Activated naive CD4-positive, alpha-beta T cell treated with anti-CD3 and anti-CD28 coated beads for 36 hours (primary cell): ENCODE measurements around the gene GPR146. TPM values are rescaled to one million over a fixed set of nuclear protein-coding genes. Genes with fewer than 3 reads are reported as not detected.
"Not testable (repeated sequence)": the region's sequence is repeated elsewhere in the genome, so short reads cannot be mapped to it uniquely, and the experiment has no call there.

Experiments
- CTCF ChIA-PET: fragments of 350-600 bp; sonication (Branson Sonifier 250); formaldehyde crosslinking; loops from one replicate; lab custom pipeline; 2021; ENCODE audit warnings: antibody characterized with exemption; lab: Charles Lee
- DNase-seq: peaks from one replicate; pipeline ENCODE4 v3.0.0-alpha.2; 2020
- H3K27ac Mint-ChIP-seq: one replicate; pipeline ENCODE4 v1.8.0; 2021; ENCODE audit warnings: mild to moderate bottlenecking, mixed read lengths
- H3K27me3 Mint-ChIP-seq: one replicate; pipeline ENCODE4 v1.8.0; 2021; ENCODE audit warnings: low read depth, mixed read lengths
- H3K36me3 Mint-ChIP-seq: one replicate; pipeline ENCODE4 v1.8.0; 2021; ENCODE audit warnings: low read depth, mixed read lengths
- H3K4me1 Mint-ChIP-seq: one replicate; pipeline ENCODE4 v1.8.0; 2021; ENCODE audit warnings: low read depth, mixed read lengths
- H3K4me3 Mint-ChIP-seq: one replicate; pipeline ENCODE4 v1.8.0; 2021; ENCODE audit warnings: mild to moderate bottlenecking, moderate library complexity, mixed read lengths
- H3K9me3 Mint-ChIP-seq: one replicate; pipeline ENCODE4 v1.8.0; 2021; ENCODE audit warnings: mixed read lengths
- intact Hi-C: fragments of 100-400 bp; cut with micrococcal nuclease; formaldehyde crosslinking; loops from one replicate; pipeline ENCODE4 v1.15.1; 2023
- total RNA-seq, 2 experiments: library from RNA; stranded (reverse); gene quantifications; one replicate each; pipeline ENCODE4 v1.2.3, GENCODE V29; 2021

Gene GPR146
- total RNA-seq, result under 1 TPM; 0.57 to 0.62 TPM

- peak; percentile 93 for DNase-seq
- CTCF ChIA-PET, result interaction anchor here (0.6 to 4.2 kb wide), 6 partner anchors 9 to 110 kb away, joined by 3 to 20 read pairs (median 6); a partner anchor contains a TSS
- peaks cover 57% of the 10 kb centered on the region for H3K4me1 Mint-ChIP-seq
- no peaks in the 10 kb centered on the region for H3K36me3 Mint-ChIP-seq
- H3K9me3 Mint-ChIP-seq, result no peaks in the 10 kb centered on the region
- peak within 1 kb of the TSS; percentile 69 for H3K4me3 Mint-ChIP-seq
- intact Hi-C loops, result loop anchor here (2.0 kb wide), 2 partner anchors 20 to 70 kb away; partner anchors contain the start of gene COX19
- no peaks in the 10 kb centered on the region for H3K27me3 Mint-ChIP-seq
- peak within 1 kb of the TSS; percentile 70 for H3K27ac Mint-ChIP-seq
Observed at GRCh38 chr7:1044189-1045068, at the start of gene GPR146. Gene GPR146 (plus strand): TSS chr7:1044546. CDS start chr7:1057516, 12,970 bp downstream.

GRCh38 chr7:994592-995308 lies 49.6 kb upstream of the GPR146 start:
- Mint-ChIP-seq H3K4me1 (peaks cover 3% of the 10 kb centered on the region), H3K4me3 (no peak overlapping the region), H3K27ac (no peak overlapping the region), H3K27me3 (no peaks in the 10 kb centered on the region), H3K9me3 (no peaks in the 10 kb centered on the region), H3K36me3 (peaks cover 2% of the 10 kb centered on the region)
- intact Hi-C loops, result no loop called here
- CTCF ChIA-PET, result interaction anchor here (0.6 to 6.1 kb wide), 12 partner anchors 12 to 181 kb away, joined by 3 to 157 read pairs (median 14); partner anchors contain the start of genes COX19, GPER1 and GPR146
- no peak for DNase-seq

GRCh38 chr7:995571-995970 lies 48.8 kb upstream of the GPR146 start:
- peaks cover 2% of the 10 kb centered on the region for H3K36me3 Mint-ChIP-seq
- no peak overlapping the region for H3K27ac Mint-ChIP-seq
- H3K9me3 Mint-ChIP-seq, result no peaks in the 10 kb centered on the region
- CTCF ChIA-PET, result interaction anchor here (1.2 to 6.1 kb wide), 7 partner anchors 19 to 180 kb away, joined by 5 to 157 read pairs (median 38); partner anchors contain the start of genes COX19 and GPER1
- H3K4me3 Mint-ChIP-seq, result no peak overlapping the region
- H3K4me1 Mint-ChIP-seq, result peaks cover 3% of the 10 kb centered on the region
- intact Hi-C loops, result no loop called here
- H3K27me3 Mint-ChIP-seq, result no peaks in the 10 kb centered on the region
- DNase-seq, result no peak

DNA sequence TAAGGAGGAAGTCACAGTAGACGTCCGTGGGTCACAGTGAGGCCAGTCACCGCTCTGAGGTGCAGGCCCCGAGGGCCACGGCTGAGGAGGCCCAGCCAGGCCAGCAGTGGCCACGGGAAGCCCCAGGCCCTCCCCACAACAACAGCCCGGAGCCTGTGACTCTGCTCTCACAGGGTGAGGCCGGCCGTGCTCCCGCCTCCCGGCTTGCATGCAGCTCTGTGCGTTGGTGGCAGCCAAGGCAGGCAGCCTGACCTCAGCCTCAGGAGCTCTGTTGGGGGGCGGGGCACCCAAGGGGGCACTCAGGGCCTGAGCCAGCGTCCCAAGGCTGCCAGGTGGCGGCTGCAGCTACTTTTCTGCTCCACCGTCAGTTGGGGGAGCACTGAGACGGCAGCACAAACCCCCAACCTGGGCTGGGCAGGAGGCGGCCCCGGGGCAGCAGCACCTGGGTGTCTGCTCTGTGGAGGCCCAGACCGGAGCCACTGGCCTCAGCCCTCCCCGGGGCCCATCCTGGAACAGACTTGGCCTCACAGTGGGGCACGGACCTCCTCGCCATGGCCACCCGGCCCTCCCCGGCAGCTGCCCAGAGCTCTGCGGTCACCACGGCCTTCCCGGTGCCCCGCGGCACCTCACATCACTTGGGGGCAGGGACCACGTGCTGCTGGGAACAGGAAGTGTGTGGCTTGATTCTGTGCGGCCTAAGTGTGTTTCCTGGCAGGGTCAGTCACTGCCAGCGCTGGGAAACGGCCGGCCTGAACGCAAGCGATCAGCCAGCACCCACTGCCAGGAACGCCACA lies 48.1 kb upstream of the GPR146 start:
- no peaks in the 10 kb centered on the region for H3K27me3 Mint-ChIP-seq
- CTCF ChIA-PET, result interaction anchor here (4.5 to 6.1 kb wide), 2 partner anchors 56 to 70 kb away, joined by 44 to 157 read pairs; no protein-coding TSS in a partner anchor
- no peaks in the 10 kb centered on the region for H3K9me3 Mint-ChIP-seq
- H3K4me3 Mint-ChIP-seq, result no peak overlapping the region
- no peak overlapping the region for H3K27ac Mint-ChIP-seq
- peaks cover 3% of the 10 kb centered on the region for H3K4me1 Mint-ChIP-seq
- no peak for DNase-seq
- intact Hi-C loops, result no loop called here
- peaks cover 2% of the 10 kb centered on the region for H3K36me3 Mint-ChIP-seq

DNA sequence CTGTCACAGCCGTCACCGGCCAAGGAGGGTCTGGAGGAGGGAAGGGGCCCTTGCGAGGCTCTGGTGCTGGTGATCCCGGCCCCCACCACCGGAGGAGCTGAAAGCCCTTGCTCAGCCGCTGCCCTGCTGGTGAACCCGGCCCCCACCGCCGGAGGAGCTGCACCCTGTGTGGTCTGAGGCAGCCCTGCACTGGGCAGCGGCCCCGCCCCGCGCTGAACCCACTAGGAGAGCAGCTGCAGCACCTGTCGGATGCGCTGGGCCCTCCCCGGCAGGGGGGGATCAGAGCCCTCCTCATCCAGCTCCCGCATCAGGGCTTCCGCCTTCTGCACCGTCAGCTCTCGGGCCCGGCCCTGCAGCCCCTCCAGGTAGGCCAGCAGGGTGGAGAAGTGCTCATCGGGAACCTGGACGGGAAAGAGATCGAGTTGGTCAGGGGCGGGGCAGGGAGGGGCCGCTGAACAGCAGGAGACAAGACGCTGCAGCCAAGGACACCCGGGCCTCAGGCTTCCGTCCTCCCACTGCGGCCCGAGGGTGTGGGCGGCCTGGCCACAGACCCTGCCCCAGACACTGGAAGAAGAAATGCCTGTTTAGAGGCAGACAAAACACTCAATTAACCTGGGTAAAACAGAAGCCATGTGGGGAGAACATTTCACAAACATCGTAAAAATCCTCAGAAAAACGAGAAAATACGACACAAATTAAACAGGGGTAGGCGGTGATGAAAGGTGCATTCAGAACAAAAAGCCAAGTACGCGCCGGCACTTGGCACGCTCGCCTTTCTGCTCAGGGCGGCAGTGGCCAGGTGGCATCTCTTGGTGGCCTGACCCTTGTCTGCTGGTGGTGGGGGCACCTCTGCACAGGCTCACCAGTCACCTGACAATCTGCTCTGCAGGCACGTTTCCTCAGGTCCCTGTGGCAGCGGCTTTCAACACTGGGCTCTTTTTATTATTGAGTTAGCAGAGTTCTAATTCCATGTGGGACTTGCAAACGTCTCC lies 46.6 kb upstream of the GPR146 start:
- no peak for DNase-seq
- Mint-ChIP-seq H3K36me3 (peaks cover 2% of the 10 kb centered on the region), H3K4me3 (no peak overlapping the region), H3K27me3 (no peaks in the 10 kb centered on the region), H3K4me1 (peaks cover 3% of the 10 kb centered on the region), H3K9me3 (no peaks in the 10 kb centered on the region), H3K27ac (no peak overlapping the region)
- CTCF ChIA-PET, result interaction anchor here (0.8 to 6.1 kb wide), 3 partner anchors 69 to 178 kb away, joined by 3 to 157 read pairs (median 4); no protein-coding TSS in a partner anchor
- intact Hi-C loops, result no loop called here

GRCh38 chr7:999149-999879 lies 45.0 kb upstream of the GPR146 start:
- H3K4me3 Mint-ChIP-seq, result no peak overlapping the region
- intact Hi-C loops, result no loop called here
- H3K27me3 Mint-ChIP-seq, result no peaks in the 10 kb centered on the region
- no peaks in the 10 kb centered on the region for H3K4me1 Mint-ChIP-seq
- H3K27ac Mint-ChIP-seq, result no peak overlapping the region
- no peak for DNase-seq
- CTCF ChIA-PET, result interaction anchor here (1.2 kb wide), 1 partner anchor 176 kb away, joined by 3 read pairs; no protein-coding TSS in a partner anchor
- peaks cover 2% of the 10 kb centered on the region for H3K36me3 Mint-ChIP-seq
- no peaks in the 10 kb centered on the region for H3K9me3 Mint-ChIP-seq

DNA sequence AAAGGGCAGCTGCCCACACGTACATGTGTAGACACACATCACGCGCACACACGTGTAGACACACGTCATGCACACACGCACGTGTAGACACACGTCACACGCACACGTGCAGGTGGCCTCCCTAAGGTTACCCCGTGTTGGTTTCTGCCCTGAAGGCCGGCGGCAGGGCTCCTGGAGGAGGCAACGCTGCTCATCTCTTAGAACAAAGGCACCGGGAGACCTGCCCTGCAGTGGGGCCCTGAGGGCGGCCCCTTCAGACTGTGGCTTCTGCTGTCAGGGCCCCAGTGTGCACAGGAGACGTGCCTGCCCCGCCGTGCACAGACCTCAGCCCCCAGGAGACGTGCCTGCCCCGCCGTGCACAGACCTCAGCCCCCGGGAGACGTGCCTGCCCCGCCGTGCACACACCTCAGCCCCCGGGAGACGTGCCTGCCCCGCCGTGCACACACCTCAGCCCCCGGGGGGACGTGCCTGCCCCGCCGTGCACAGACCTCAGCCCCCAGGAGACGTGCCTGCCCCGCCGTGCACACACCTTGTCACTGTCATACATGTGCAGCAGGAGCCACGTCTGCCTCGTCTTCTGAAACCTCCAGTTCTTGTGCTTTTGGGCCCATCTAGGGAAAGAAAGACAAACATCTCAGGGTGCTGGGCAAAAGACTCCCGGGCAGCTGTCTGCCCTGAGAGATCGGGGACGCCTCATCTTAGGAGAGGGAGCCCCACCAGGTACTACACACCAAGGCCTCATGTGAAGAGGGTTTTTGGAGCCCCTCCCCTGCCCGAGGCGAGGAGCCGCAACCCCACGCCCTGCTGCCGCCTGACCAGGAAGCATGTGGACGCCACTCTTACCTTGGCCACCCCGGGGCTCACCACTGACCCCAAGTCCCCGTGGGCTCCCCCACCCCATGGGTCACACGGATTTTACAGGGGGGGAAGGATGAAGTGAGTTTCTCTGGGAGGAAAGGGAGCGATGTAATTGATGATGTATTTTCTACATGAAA lies 44.1 kb upstream of the GPR146 start:
- no peak overlapping the region for H3K27ac Mint-ChIP-seq
- CTCF ChIA-PET, result interaction anchor here (0.7 to 1.0 kb wide), 2 partner anchors 58 to 66 kb away, joined by 3 read pairs; no protein-coding TSS in a partner anchor
- no peaks in the 10 kb centered on the region for H3K4me1 Mint-ChIP-seq
- no peaks in the 10 kb centered on the region for H3K27me3 Mint-ChIP-seq
- H3K36me3 Mint-ChIP-seq, result peaks cover 2% of the 10 kb centered on the region
- H3K9me3 Mint-ChIP-seq, result no peaks in the 10 kb centered on the region
- DNase-seq, result no peak
- H3K4me3 Mint-ChIP-seq, result no peak overlapping the region
- intact Hi-C loops, result no loop called here

DNA sequence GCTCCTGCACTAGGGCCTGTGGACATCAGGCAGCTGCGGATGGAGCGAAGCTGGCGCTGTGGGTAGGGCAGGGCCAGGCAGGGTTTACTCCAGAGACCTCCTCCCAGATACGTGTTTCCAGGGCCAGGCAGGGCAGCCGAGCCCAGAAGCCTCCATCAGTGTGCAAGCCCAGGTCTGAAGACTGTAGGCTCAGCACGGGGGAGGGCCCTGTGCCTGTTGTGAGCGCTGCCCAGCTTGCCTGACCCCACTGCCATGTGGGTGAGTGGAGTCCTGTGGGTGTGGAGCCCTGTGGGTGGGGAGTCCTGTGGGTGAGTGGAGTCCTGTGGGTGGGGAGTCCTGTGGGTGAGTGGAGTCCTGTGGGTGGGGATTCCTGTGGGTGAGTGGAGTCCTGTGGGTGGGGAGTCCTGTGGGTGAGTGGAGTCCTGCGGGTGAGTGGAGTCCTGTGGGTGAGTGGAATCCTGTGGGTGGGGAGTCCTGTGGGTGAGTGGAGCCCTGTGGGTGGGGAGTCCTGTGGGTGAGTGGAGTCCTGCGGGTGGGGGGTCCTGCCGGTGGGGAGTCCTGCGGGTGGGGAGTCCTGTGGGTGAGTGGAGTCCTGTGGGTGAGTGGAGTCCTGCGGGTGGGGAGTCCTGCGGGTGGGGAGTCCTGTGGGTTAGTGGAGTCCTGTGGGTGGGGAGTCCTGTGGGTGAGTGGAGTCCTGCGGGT lies 43.1 kb upstream of the GPR146 start:
- H3K27ac Mint-ChIP-seq, H3K4me1 Mint-ChIP-seq, H3K9me3 Mint-ChIP-seq, H3K27me3 Mint-ChIP-seq, DNase-seq, H3K36me3 Mint-ChIP-seq, intact Hi-C loops, H3K4me3 Mint-ChIP-seq: not testable (repeated sequence)
- CTCF ChIA-PET, result interaction anchor here (0.5 to 1.0 kb wide), 3 partner anchors 57 to 124 kb away, joined by 3 to 4 read pairs (median 3); no protein-coding TSS in a partner anchor

DNA sequence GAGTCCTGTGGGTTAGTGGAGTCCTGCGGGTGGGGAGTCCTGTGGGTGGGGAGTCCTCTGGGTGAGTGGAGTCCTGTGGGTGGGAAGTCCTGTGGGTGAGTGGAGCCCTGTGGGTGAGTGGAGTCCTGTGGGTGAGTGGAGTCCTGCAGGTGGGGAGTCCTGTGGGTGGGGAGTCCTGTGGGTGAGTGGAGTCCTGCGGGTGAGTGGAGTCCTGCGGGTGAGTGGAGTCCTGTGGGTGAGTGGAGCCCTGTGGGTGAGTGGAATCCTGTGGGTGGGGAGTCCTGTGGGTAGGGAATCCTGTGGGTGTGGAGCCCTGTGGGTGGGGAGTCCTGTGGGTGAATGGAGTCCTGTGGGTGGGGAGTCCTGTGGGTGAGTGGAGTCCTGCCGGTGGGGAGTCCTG lies 42.3 kb upstream of the GPR146 start:
- CTCF ChIA-PET, H3K4me1 Mint-ChIP-seq, H3K4me3 Mint-ChIP-seq, intact Hi-C loops, H3K27ac Mint-ChIP-seq, H3K9me3 Mint-ChIP-seq, H3K36me3 Mint-ChIP-seq, DNase-seq, H3K27me3 Mint-ChIP-seq: not testable (repeated sequence)
